Stimulated activated CD8-positive, alpha-beta memory T cell treated with anti-CD3 and anti-CD28 coated beads, Interleukin-4, amount 100 ng/mL, for 4 hours (primary cell): ENCODE data around the gene CHST5.
"Not testable (repeated sequence)": the region's sequence is repeated elsewhere in the genome, so short reads cannot be mapped to it uniquely, and the experiment has no call there.

ENCODE experiments used
- DNase-seq, 2 donors: peaks; one replicate each; pipeline ENCODE4 v3.0.0-alpha.2; 2020; ENCODE audit warnings: low read depth in 2 of 2, low spot score in 1 of 2

The CHST5 gene

GRCh38 chr16:75552951-75553350 is 17.0 kb upstream of the CHST5 start:
- DNase-seq, result no peak

- no peak for DNase-seq
Measured at GRCh38 chr16:75550211-75550662, 14.3 kb upstream of the CHST5 start.

- DNase-seq, result not testable (repeated sequence)
Measured at GRCh38 chr16:75548456-75548855, 12.5 kb upstream of the CHST5 start.

- no peak for DNase-seq
Measured at GRCh38 chr16:75546293-75546692, 10.4 kb upstream of the CHST5 start.

GRCh38 chr16:75545879-75546278 is 10.0 kb upstream of the CHST5 start:
- DNase-seq, result not testable (repeated sequence)

GRCh38 chr16:75542462-75542861 is 6.6 kb upstream of the CHST5 start:
- not testable (repeated sequence) for DNase-seq

- DNase-seq, result no peak
Measured at GRCh38 chr16:75541236-75541635, 5.3 kb upstream of the CHST5 start.

- not testable (repeated sequence) for DNase-seq
Measured at GRCh38 chr16:75538882-75539565, 3.1 kb upstream of the CHST5 start.

- DNase-seq, result no peak
Measured at GRCh38 chr16:75537776-75538175, 1.9 kb upstream of the CHST5 start.

- DNase-seq, result no peak
Measured at GRCh38 chr16:75535211-75535843, 581 bp downstream of the CHST5 start.

GRCh38 chr16:75534560-75535205 is 1.2 kb downstream of the CHST5 start:
- no peak for DNase-seq

- DNase-seq, result no peak
Measured at GRCh38 chr16:75532791-75533190, 3.1 kb downstream of the CHST5 start.

- DNase-seq, result no peak
Measured at GRCh38 chr16:75532142-75532765, 3.7 kb downstream of the CHST5 start.

GRCh38 chr16:75529959-75530358 is 5.9 kb downstream of the CHST5 start:
- no peak for DNase-seq

- no peak for DNase-seq
Measured at GRCh38 chr16:75529056-75529905, 6.6 kb downstream of the CHST5 start.

- no peak for DNase-seq
Measured at GRCh38 chr16:75527825-75528299, 8.0 kb downstream of the CHST5 start.

- DNase-seq, result no peak
Measured at GRCh38 chr16:75526032-75526790, 9.7 kb downstream of the CHST5 start.

- DNase-seq, result no peak
Measured at GRCh38 chr16:75519175-75519574, 16.7 kb downstream of the CHST5 start.

GRCh38 chr16:75516189-75516966 is 19.5 kb downstream of the CHST5 start:
- not testable (repeated sequence) for DNase-seq
